ENCODE data around the gene MPRIP.

The MPRIP gene

GRCh38 chr17:17166446-17166845, 124.2 kb downstream of the MPRIP start:
- H3K36me3 ChIP-seq (ENCODE audit: control insufficient read depth in 1 of 2, insufficient read depth in 2 of 2, low read length in 2 of 2), result peaks cover 69 to 90% of the 10 kb centered on the region in 2 experiments
- no peak overlapping the region for H3K4me3 ChIP-seq (ENCODE audit: low read depth, low read length)
- no peaks in the 10 kb centered on the region for H3K79me2 ChIP-seq (ENCODE audit: control insufficient read depth, insufficient read depth, low read length, poor library complexity)
- no peak for DNase-seq
- no peaks in the 10 kb centered on the region for H3K27me3 ChIP-seq (ENCODE audit: insufficient read depth, low read length)
- H3K4me2 ChIP-seq (ENCODE audit: low read length), result no peak overlapping the region
- H3K4me1 ChIP-seq (ENCODE audit: control insufficient read depth in 1 of 2, insufficient read depth in 2 of 2, low read length in 2 of 2), result no peaks in the 10 kb centered on the region
- no peaks in the 10 kb centered on the region for H3K79me1 ChIP-seq (ENCODE audit: low read length)
- no peak overlapping the region for H2AFZ ChIP-seq (ENCODE audit: insufficient read depth, low read length, poor library complexity)
- no peak overlapping the region for H3K27ac ChIP-seq (ENCODE audit: low read depth, low read length)
- H2AK5ac ChIP-seq (ENCODE audit: low read length), result no peak overlapping the region
- no peak overlapping the region for H3K4ac ChIP-seq (ENCODE audit: low read depth, low read length)
- no CpG with 5 or more reads among the region's 8 CpGs for WGBS (ENCODE audit: extremely low coverage, insufficient coverage, insufficient read length)
- no peak overlapping the region for H4K8ac ChIP-seq (ENCODE audit: low read depth, low read length)
- peaks cover 4% of the 10 kb centered on the region for H3K9me3 ChIP-seq (ENCODE audit: insufficient read depth, low read depth, low read length)
- no peak overlapping the region for H4K12ac ChIP-seq (ENCODE audit: low read depth, low read length)
- no peak overlapping the region for H2BK120ac ChIP-seq (ENCODE audit: insufficient read depth, low read length, poor library complexity)
- no peak overlapping the region for H3K14ac ChIP-seq (ENCODE audit: low read length)
- H3K23ac ChIP-seq (ENCODE audit: low read length), result no peak overlapping the region
- H2BK12ac ChIP-seq (ENCODE audit: low read length), result no peak overlapping the region
- H4K91ac ChIP-seq (ENCODE audit: low read depth, low read length), result no peak overlapping the region
- no peak overlapping the region for H3K9ac ChIP-seq (ENCODE audit: low read length)
- H2BK5ac ChIP-seq (ENCODE audit: low read depth, low read length, poor library complexity), result no peak overlapping the region
- H3K18ac ChIP-seq (ENCODE audit: low read length), result no peak overlapping the region

GRCh38 chr17:17167356-17167755, 125.1 kb downstream of the MPRIP start:
- no peak overlapping the region for H2BK120ac ChIP-seq (ENCODE audit: insufficient read depth, low read length, poor library complexity)
- H2BK5ac ChIP-seq (ENCODE audit: low read depth, low read length, poor library complexity), result no peak overlapping the region
- no peak overlapping the region for H2BK12ac ChIP-seq (ENCODE audit: low read length)
- no peak overlapping the region for H3K4me3 ChIP-seq (ENCODE audit: low read depth, low read length)
- H4K8ac ChIP-seq (ENCODE audit: low read depth, low read length), result no peak overlapping the region
- no peak overlapping the region for H3K14ac ChIP-seq (ENCODE audit: low read length)
- H3K79me1 ChIP-seq (ENCODE audit: low read length), result no peaks in the 10 kb centered on the region
- no CpG with 5 or more reads among the region's 10 CpGs for whole genome bisulfite sequencing (ENCODE audit: extremely low coverage, insufficient coverage, insufficient read length)
- H3K79me2 ChIP-seq (ENCODE audit: control insufficient read depth, insufficient read depth, low read length, poor library complexity), result no peaks in the 10 kb centered on the region
- no peak overlapping the region for H2AK5ac ChIP-seq (ENCODE audit: low read length)
- DNase-seq, result no peak
- H2AFZ ChIP-seq (ENCODE audit: insufficient read depth, low read length, poor library complexity), result no peak overlapping the region
- no peak overlapping the region for H3K9ac ChIP-seq (ENCODE audit: low read length)
- H3K4me1 ChIP-seq (ENCODE audit: control insufficient read depth in 1 of 2, insufficient read depth in 2 of 2, low read length in 2 of 2), result no peaks in the 10 kb centered on the region
- peaks cover 70 to 89% of the 10 kb centered on the region in 2 experiments for H3K36me3 ChIP-seq (ENCODE audit: control insufficient read depth in 1 of 2, insufficient read depth in 2 of 2, low read length in 2 of 2)
- no peak overlapping the region for H3K27ac ChIP-seq (ENCODE audit: low read depth, low read length)
- no peak overlapping the region for H3K18ac ChIP-seq (ENCODE audit: low read length)
- peaks cover 4% of the 10 kb centered on the region for H3K9me3 ChIP-seq (ENCODE audit: insufficient read depth, low read depth, low read length)
- H3K23ac ChIP-seq (ENCODE audit: low read length), result no peak overlapping the region
- H4K91ac ChIP-seq (ENCODE audit: low read depth, low read length), result no peak overlapping the region
- H3K4me2 ChIP-seq (ENCODE audit: low read length), result no peak overlapping the region
- H3K4ac ChIP-seq (ENCODE audit: low read depth, low read length), result no peak overlapping the region
- no peak overlapping the region for H4K12ac ChIP-seq (ENCODE audit: low read depth, low read length)
- no peaks in the 10 kb centered on the region for H3K27me3 ChIP-seq (ENCODE audit: insufficient read depth, low read length)

- H2BK120ac ChIP-seq (ENCODE audit: insufficient read depth, low read length, poor library complexity), result no peak overlapping the region
- no peak overlapping the region for H4K91ac ChIP-seq (ENCODE audit: low read depth, low read length)
- no CpG with 5 or more reads among the region's 10 CpGs for WGBS (ENCODE audit: extremely low coverage, insufficient coverage, insufficient read length)
- H2BK5ac ChIP-seq (ENCODE audit: low read depth, low read length, poor library complexity), result no peak overlapping the region
- H2BK12ac ChIP-seq (ENCODE audit: low read length), result no peak overlapping the region
- H3K79me2 ChIP-seq (ENCODE audit: control insufficient read depth, insufficient read depth, low read length, poor library complexity), result no peaks in the 10 kb centered on the region
- no peak overlapping the region for H3K14ac ChIP-seq (ENCODE audit: low read length)
- H3K4ac ChIP-seq (ENCODE audit: low read depth, low read length), result no peak overlapping the region
- no peak overlapping the region for H2AFZ ChIP-seq (ENCODE audit: insufficient read depth, low read length, poor library complexity)
- no peak overlapping the region for H4K12ac ChIP-seq (ENCODE audit: low read depth, low read length)
- DNase-seq, result no peak
- no peak overlapping the region for H3K4me2 ChIP-seq (ENCODE audit: low read length)
- peaks cover 4% of the 10 kb centered on the region for H3K9me3 ChIP-seq (ENCODE audit: insufficient read depth, low read depth, low read length)
- no peaks in the 10 kb centered on the region for H3K27me3 ChIP-seq (ENCODE audit: insufficient read depth, low read length)
- no peak overlapping the region for H2AK5ac ChIP-seq (ENCODE audit: low read length)
- no peak overlapping the region for H3K9ac ChIP-seq (ENCODE audit: low read length)
- H3K23ac ChIP-seq (ENCODE audit: low read length), result no peak overlapping the region
- H4K8ac ChIP-seq (ENCODE audit: low read depth, low read length), result no peak overlapping the region
- H3K4me1 ChIP-seq (ENCODE audit: control insufficient read depth in 1 of 2, insufficient read depth in 2 of 2, low read length in 2 of 2), result no peaks in the 10 kb centered on the region
- H3K36me3 ChIP-seq (ENCODE audit: control insufficient read depth in 1 of 2, insufficient read depth in 2 of 2, low read length in 2 of 2), result peaks cover 74 to 91% of the 10 kb centered on the region in 2 experiments
- H3K18ac ChIP-seq (ENCODE audit: low read length), result no peak overlapping the region
- no peak overlapping the region for H3K27ac ChIP-seq (ENCODE audit: low read depth, low read length)
- H3K79me1 ChIP-seq (ENCODE audit: low read length), result no peaks in the 10 kb centered on the region
- H3K4me3 ChIP-seq (ENCODE audit: low read depth, low read length), result no peak overlapping the region
Observed at GRCh38 chr17:17167986-17168385, 125.7 kb downstream of the MPRIP start.

GRCh38 chr17:17168401-17168800, 126.1 kb downstream of the MPRIP start:
- WGBS (ENCODE audit: extremely low coverage, insufficient coverage, insufficient read length), result no CpG with 5 or more reads among the region's 5 CpGs

More at GRCh38 chr17:17168401-17168800, 126.1 kb downstream of the MPRIP start:
- no peaks in the 10 kb centered on the region for H3K4me1 ChIP-seq (ENCODE audit: control insufficient read depth in 1 of 2, insufficient read depth in 2 of 2, low read length in 2 of 2)
- H3K14ac ChIP-seq (ENCODE audit: low read length), result no peak overlapping the region
- no peak overlapping the region for H4K91ac ChIP-seq (ENCODE audit: low read depth, low read length)
- no peak overlapping the region for H4K8ac ChIP-seq (ENCODE audit: low read depth, low read length)
- H3K79me1 ChIP-seq (ENCODE audit: low read length), result no peaks in the 10 kb centered on the region
- H2AK5ac ChIP-seq (ENCODE audit: low read length), result no peak overlapping the region
- H3K9ac ChIP-seq (ENCODE audit: low read length), result no peak overlapping the region
- H3K36me3 ChIP-seq (ENCODE audit: control insufficient read depth in 1 of 2, insufficient read depth in 2 of 2, low read length in 2 of 2), result peaks cover 77 to 92% of the 10 kb centered on the region in 2 experiments
- H2BK5ac ChIP-seq (ENCODE audit: low read depth, low read length, poor library complexity), result no peak overlapping the region
- no peaks in the 10 kb centered on the region for H3K79me2 ChIP-seq (ENCODE audit: control insufficient read depth, insufficient read depth, low read length, poor library complexity)
- no peak overlapping the region for H2AFZ ChIP-seq (ENCODE audit: insufficient read depth, low read length, poor library complexity)
- no peak overlapping the region for H3K4me3 ChIP-seq (ENCODE audit: low read depth, low read length)
- H3K4me2 ChIP-seq (ENCODE audit: low read length), result no peak overlapping the region
- H3K9me3 ChIP-seq (ENCODE audit: insufficient read depth, low read depth, low read length), result peaks cover 4% of the 10 kb centered on the region
- no peak overlapping the region for H4K12ac ChIP-seq (ENCODE audit: low read depth, low read length)
- H3K4ac ChIP-seq (ENCODE audit: low read depth, low read length), result no peak overlapping the region
- no peak overlapping the region for H2BK120ac ChIP-seq (ENCODE audit: insufficient read depth, low read length, poor library complexity)
- H3K27me3 ChIP-seq (ENCODE audit: insufficient read depth, low read length), result no peaks in the 10 kb centered on the region
- DNase-seq, result no peak
- H3K23ac ChIP-seq (ENCODE audit: low read length), result no peak overlapping the region
- no peak overlapping the region for H3K27ac ChIP-seq (ENCODE audit: low read depth, low read length)
- no peak overlapping the region for H3K18ac ChIP-seq (ENCODE audit: low read length)
- H2BK12ac ChIP-seq (ENCODE audit: low read length), result no peak overlapping the region

All from trophoblast cell (in vitro differentiated cells and primary cell).